NK-92 treated with Interleukin-12 subunit alpha and Interleukin-12 subunit beta, amount 100 ng/mL, for 24 hours (cell line): ENCODE measurements around the gene PAGE2.
"Not testable (repeated sequence)": the region's sequence is repeated elsewhere in the genome, so short reads cannot be mapped to it uniquely, and the experiment has no call there.

ENCODE experiments used
- DNase-seq: peaks from one replicate; lab custom pipeline; 2025; lab: John Stamatoyannopoulos, UW

The PAGE2 gene

GRCh38 chrX:55088795-55089489 is at the start of gene PAGE2:
Gene PAGE2 (plus strand): TSS chrX:55089018. CDS start chrX:55090021, 1,003 bp downstream.
- DNase-seq: no peak

- no peak for DNase-seq
Measured at GRCh38 chrX:55039471-55039870, 49.3 kb upstream of the PAGE2 start.

- DNase-seq: no peak
Measured at GRCh38 chrX:55041514-55041913, 47.3 kb upstream of the PAGE2 start.

- not testable (repeated sequence) for DNase-seq
Measured at GRCh38 chrX:55050599-55050998, 38.2 kb upstream of the PAGE2 start.

GRCh38 chrX:55056820-55057674 is 31.8 kb upstream of the PAGE2 start:
- DNase-seq: no peak

GRCh38 chrX:55057675-55058249 is 31.1 kb upstream of the PAGE2 start:
- DNase-seq: no peak

- not testable (repeated sequence) for DNase-seq
Measured at GRCh38 chrX:55067180-55067579, 21.6 kb upstream of the PAGE2 start.

GRCh38 chrX:55072286-55072685 is 16.5 kb upstream of the PAGE2 start:
- DNase-seq: no peak

GRCh38 chrX:55074851-55075467 is 13.9 kb upstream of the PAGE2 start, which contains the start of gene PAGE2B:
Gene PAGE2B (plus strand): TSS chrX:55075030. CDS start chrX:55076042, 1,012 bp downstream.
- DNase-seq: no peak

- no peak for DNase-seq
Measured at GRCh38 chrX:55098691-55099090, 9.9 kb downstream of the PAGE2 start.

GRCh38 chrX:55099162-55099561 is 10.3 kb downstream of the PAGE2 start:
- no peak for DNase-seq

- no peak for DNase-seq
Measured at GRCh38 chrX:55102754-55103153, 13.9 kb downstream of the PAGE2 start.

GRCh38 chrX:55107262-55107661 is 18.4 kb downstream of the PAGE2 start:
- no peak for DNase-seq

- DNase-seq: no peak
Measured at GRCh38 chrX:55107911-55108310, 19.1 kb downstream of the PAGE2 start.

- no peak for DNase-seq
Measured at GRCh38 chrX:55109306-55109705, 20.5 kb downstream of the PAGE2 start.

- no peak for DNase-seq
Measured at GRCh38 chrX:55111578-55112254, 22.9 kb downstream of the PAGE2 start.

- not testable (repeated sequence) for DNase-seq
Measured at GRCh38 chrX:55116589-55116988, 27.8 kb downstream of the PAGE2 start.

- no peak for DNase-seq
Measured at GRCh38 chrX:55118574-55118973, 29.8 kb downstream of the PAGE2 start.

- no peak for DNase-seq
Measured at GRCh38 chrX:55119271-55119670, 30.5 kb downstream of the PAGE2 start.

- DNase-seq: no peak
Measured at GRCh38 chrX:55119712-55120111, 30.9 kb downstream of the PAGE2 start.

- DNase-seq: no peak
Measured at GRCh38 chrX:55120761-55121358, 32.0 kb downstream of the PAGE2 start.
